RCC 7860 (cell line): ENCODE results near the gene H2BK1.

Experiments used
- DNase-seq: peaks from one replicate; pipeline ENCODE4 v3.0.0-alpha.2; 2015; ENCODE audit warnings: low spot score
- FAIRE-seq: peaks from 2 replicates; lab custom pipeline; 2012; peaks lifted over from hg19 to GRCh38; lab: Jason Lieb, UNC

Gene H2BK1

GRCh38 chr7:151210087-151210854, at the start of gene H2BK1:
Gene H2BK1, minus strand, starts transcription at chr7:151210488. Its CDS starts 170 bp downstream, at chr7:151210318.
- no peak for DNase-seq
- FAIRE-seq: no peak

DNA sequence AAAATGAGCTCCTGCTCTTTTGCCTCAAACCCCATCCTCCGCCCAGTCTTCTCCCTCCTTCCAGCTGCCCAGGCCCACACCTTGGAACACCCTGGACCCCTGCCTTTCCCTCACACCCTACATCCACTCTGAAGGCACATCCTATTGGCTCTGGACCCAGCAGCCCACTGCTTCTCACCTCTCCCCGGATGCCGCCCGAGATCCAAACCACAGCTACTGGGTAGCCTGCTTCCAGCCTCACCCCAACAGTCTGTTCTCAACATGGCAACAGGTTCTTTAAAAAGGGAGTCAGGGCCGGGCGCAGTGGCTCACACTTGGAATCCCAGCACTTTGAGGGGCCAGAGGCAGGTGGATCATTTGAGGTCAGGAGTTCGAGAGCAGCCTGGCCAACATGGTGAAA, 47.7 kb upstream of the H2BK1 start:
- DNase-seq (no peak), FAIRE-seq (no peak)

DNA sequence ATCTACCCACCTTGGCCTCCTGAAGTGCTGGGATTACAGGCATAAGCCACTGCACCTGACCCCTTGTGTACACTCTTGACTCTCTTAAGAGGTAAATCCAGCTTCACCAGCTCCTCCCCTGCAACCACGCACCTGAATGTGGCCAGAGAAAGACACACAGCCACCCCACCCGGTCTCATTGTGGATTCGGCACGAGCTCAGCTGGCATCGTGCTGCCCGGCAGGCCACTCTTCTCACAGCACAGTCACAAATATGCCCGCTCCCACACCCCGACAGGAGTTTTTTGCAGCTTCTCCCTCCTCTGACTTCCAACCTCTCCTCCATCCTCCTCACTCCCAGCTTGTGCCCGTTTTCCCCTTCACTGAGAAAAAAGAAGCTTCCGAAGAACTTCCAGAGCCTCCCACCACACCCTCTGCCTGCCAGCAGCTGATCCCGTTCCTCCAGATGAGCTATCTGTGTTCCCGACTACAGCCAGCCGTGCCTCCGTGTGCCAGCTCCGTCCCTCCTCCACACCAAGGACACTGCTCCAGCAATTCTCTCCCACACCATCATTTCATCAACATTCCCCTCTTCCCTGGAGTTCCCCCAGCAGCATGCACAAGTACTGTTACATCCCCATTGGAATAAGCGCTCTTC, 46.2 kb upstream of the H2BK1 start:
- DNase-seq: no peak
- FAIRE-seq: no peak

DNA sequence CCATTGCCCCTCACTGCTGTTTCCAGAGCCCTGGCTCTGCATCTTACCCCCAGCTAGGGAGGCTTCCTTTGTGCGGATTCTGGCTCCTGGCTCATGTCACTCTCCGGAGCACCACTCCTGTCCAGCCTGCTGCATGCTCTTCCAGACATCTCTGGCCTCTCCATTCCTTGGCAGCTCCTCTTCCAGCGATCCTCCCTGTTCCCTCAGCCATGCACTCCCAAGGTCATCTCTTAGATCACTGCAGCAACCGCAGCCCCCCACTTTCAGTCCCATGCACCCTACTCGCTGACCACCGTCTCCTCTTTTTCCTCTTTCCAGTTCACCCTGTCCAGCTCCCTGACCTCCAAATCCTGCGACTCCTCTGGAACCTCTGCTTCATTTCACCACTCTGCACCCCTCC, 45.1 kb upstream of the H2BK1 start:
- DNase-seq (no peak), FAIRE-seq (no peak)

GRCh38 chr7:151254851-151255250, 44.6 kb upstream of the H2BK1 start:
- no peak for DNase-seq
- FAIRE-seq: no peak

DNA sequence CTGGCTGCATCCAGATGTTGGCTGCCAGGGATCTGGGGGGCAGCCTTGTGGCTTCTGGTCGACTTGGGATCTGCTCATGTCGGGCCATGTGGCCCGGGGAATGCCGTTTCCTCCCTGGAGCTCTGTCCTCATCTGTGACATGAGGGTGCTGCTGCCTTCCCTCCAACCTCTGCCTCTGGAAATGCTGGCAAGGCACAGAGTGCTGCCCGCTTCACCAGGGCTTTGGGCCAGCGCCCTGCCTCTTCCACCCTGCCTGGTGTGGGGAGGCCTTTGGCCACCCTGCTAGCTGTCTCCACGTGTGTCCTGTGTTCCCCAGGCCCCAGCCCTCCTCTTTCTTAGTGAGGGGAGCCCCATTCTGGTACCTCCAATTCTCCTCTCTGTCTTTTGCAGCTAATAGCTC, 44.0 kb upstream of the H2BK1 start:
- no peak for FAIRE-seq

GRCh38 chr7:151252961-151253711, 42.8 kb upstream of the H2BK1 start:
- DNase-seq: no peak
- FAIRE-seq: no peak

More for the DNA sequence above, 44.0 kb upstream of the H2BK1 start:
- no peak for DNase-seq

- DNase-seq: no peak
- no peak for FAIRE-seq
Observed at GRCh38 chr7:151252561-151252835, 42.2 kb upstream of the H2BK1 start.

GRCh38 chr7:151251689-151252560, 41.6 kb upstream of the H2BK1 start:
- DNase-seq (no peak), FAIRE-seq (no peak)

DNA sequence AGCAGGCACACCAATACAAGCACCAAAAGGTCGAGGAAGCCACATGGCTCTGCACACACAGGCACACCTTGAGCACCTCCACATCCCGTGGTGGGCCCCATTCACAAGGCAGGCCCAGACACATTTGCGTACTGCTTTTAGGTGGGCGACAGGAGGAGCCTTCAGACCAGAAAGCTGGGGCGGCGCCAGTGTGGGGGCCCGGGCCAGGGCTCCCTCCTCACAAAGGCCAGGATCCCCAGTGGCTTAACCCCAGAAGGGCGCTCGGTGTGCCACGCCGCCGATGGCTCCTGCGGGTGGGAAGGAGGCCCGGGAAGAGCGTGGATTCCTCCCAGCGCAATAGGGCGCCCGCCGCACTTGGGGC, 41.0 kb upstream of the H2BK1 start:
- no peak for DNase-seq
- FAIRE-seq: no peak

GRCh38 chr7:151250181-151251132, 40.2 kb upstream of the H2BK1 start:
- DNase-seq (no peak), FAIRE-seq (no peak)

DNA sequence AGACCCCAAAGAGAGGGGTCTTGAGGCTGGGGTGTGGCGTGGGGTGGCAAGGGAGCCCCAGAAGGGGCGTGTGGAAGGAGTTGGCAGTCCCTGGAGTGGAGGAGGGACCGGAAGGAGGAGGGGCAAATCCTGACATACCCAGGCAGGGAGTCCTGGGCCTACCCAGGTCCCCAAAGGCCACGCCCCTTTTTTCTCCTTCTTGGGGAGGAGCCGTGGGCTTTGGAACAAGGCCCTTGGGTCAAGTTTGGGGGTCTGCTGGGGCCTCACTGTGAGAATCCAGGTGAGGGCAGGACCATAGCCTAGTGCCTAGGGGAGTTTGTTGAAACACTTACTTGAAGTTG, 39.4 kb upstream of the H2BK1 start:
- DNase-seq (no peak), FAIRE-seq (no peak)

DNA sequence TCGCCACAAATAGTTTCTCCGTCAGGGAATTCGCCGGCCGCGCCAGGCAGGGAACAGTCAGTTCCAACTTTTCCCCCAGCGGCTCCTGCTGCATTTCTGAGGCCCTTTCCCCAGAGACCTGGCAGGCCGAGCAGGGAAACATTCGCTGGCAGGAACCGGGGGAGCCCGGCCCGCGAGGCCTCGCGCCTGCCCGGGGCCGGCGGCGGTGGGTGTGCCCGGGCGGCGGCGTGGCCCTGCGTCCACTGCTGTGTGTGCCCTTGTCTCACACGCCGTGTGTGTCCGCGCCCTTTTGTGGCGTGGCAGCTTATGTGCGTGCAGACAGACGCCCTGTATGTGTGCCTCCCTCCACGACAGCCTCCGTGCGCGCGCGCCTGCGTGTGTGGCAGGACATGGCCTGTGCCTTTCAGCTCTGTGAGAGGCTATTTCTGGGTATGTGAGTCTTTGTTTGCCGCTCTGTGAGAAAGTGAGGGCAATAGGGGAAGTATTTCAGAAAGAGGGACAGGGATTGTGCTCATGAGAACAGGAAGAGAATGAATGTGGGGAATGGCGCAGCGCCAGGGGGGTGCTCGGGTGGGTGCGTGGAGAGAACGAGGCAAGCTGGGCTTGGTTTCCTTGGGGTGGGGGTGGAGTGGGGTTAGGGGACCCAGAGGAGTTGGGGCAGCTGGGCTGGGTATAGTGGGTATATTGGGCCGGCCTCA, 38.9 kb upstream of the H2BK1 start:
- FAIRE-seq: no peak
- peak; percentile 36 for DNase-seq

GRCh38 chr7:151248346-151249033, 38.2 kb upstream of the H2BK1 start, which contains the start of gene SMARCD3:
Gene SMARCD3, minus strand, starts transcription at chr7:151248694. Its CDS starts 132 bp downstream, at chr7:151248562.
- DNase-seq (peak; percentile 49), FAIRE-seq (no peak)

- FAIRE-seq (no peak), DNase-seq (peak; percentile 46)
Observed at GRCh38 chr7:151247611-151248345, 37.5 kb upstream of the H2BK1 start.

DNA sequence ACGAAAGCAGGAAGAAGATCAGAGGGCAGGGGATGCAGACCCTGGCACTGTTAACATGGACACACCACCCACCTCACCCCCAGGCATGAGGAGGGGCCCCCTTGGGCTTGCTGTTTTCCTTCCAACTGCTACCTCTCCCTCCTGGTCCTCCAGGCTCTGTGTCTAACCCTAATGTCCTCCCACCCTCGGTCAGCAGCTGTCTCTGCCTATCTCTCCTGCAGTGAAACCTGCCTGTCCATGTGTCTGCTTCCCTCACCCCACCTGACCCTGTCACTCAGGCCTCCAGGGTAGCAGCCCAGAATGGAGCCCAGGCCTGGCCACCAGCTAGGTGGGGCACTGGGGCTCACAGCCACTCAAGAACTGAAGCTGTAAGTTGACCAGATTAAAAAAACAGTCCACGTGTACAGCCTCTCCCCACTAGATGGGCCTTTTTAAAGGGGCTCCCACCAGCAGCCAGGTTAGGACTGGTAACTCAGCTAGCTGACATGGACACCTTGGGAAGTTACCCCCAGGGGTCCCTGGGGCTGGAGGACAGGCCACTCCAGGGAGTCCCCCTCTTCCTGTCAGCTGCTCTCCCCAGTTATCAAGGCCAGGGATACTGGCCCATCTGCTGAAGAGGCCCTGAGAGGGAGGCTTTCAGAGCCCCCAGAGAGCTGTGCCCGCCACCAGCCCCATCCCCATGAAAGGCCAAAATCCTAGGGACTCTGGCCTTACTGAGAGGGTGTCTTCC, 36.7 kb upstream of the H2BK1 start:
- DNase-seq (no peak), FAIRE-seq (no peak)

DNA sequence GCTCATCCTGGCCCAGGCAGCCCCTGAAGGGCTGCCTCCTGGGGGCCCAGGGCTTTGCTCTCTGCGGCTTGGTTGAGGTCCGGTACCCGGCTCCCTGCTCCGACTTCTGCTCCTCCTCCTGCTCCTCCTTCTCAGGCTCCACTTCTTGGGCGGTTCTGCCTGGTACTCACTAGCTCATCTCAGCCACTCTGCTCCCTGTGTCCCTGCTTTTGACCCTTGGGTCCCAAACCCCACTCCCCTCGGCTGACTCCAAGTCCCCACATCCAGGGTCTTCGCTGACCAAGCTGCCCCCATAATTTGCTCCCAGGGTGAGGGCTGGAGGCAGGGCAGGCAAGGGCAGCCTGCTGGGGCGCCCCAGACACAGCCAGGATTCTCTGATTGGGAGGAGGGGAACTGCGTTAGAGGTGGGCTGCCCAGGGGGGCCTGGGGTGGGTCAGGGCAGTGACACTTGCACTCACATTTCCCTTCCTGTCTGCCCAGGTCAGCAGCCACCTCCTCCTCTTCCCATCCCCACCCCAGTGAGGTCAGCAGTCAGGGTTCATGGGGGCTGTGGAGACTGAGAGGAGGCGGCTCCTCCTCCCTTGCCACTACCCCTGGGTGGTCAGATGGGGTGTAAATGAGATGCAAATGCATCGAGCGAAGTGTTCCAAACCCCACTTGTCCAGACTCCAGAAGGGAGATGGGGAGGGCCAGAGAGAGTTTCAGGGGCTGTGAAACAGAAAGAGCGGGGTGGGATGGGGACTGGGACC, 36.0 kb upstream of the H2BK1 start:
- DNase-seq: no peak
- no peak for FAIRE-seq
